Measurements from ENCODE around the gene PRKCB. TPM values are rescaled to one million over a fixed set of nuclear protein-coding genes. Genes with fewer than 3 reads are reported as not detected.

Gene PRKCB
- total and polyA plus RNA-seq, 2 of the 8 experiments (the other 6 are each of a cell fraction or from before 2014, with no cell fraction given): 7.1 to 12.1 TPM

DNA sequence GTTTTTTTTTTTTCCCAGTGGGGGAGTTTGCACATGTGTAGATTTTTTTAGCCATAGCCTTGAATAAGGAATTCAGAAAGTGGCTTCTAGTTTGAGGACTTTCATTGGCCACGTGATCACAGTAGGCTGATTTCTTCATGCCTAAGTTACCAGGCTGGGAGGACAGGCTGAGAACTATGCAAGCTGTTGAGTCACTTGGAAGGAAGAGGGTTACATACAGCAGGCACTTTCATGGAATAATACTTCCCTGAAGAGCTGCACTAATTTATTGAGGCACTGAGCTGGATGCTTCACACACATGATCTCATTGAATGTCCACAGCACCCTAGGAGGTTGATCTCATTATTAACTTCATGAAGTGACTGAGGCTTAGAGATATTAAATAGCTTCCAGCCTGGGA is 22.8 kb downstream of the PRKCB start:
- H3K18ac ChIP-seq (ENCODE audit: extremely low read depth, low read length): no peak overlapping the region
- H2BK120ac ChIP-seq (replicated peaks; ENCODE audit: low read depth, low read length): no peak overlapping the region
- H3K27me3 ChIP-seq (replicated peaks in 1 of 4; ENCODE audit: control insufficient read depth in 3 of 4, extremely low read depth in 1 of 4, insufficient read depth in 3 of 4, low read length in 3 of 4): peaks cover 2 to 16% (median 7%) of the 10 kb centered on the region in 4 experiments; a peak in 5 of 7 replicates
- ChIA-PET CTCF (ENCODE audit: partially characterized antibody) (interaction anchor here (0.5 to 4.8 kb wide), 4 partner anchors 19 to 672 kb away, joined by 3 to 19 read pairs (median 3); no protein-coding TSS in a partner anchor), POLR2A (ENCODE audit: partially characterized antibody) (interaction anchor here (1.0 kb wide), 1 partner anchor 10 kb away, joined by 3 read pairs; no protein-coding TSS in a partner anchor)
- no peak overlapping the region for H4K91ac ChIP-seq (replicated peaks; ENCODE audit: insufficient read length, low read length)
- H3K4me1 ChIP-seq (replicated peaks in 1 of 4; ENCODE audit: control insufficient read depth in 3 of 4, insufficient read depth in 4 of 4, low read length in 3 of 4): peaks cover 0 to 8% (median 3%) of the 10 kb centered on the region in 4 experiments; a peak in 2 of 7 replicates
- H3K23me2 ChIP-seq (ENCODE audit: low read depth, low read length): no peaks in the 10 kb centered on the region; the same call in 1 of the 2 replicates
- no peak overlapping the region for H4K5ac ChIP-seq (ENCODE audit: insufficient read length, low read depth, low read length)
- no peak overlapping the region for H3K14ac ChIP-seq (ENCODE audit: insufficient read length)
- H3K9me3 ChIP-seq (ENCODE audit: insufficient read depth in 2 of 2, low read depth in 1 of 2, low read length in 1 of 2): no peaks in the 10 kb centered on the region
- no peak overlapping the region for H3K27ac ChIP-seq (ENCODE audit: low read depth, low read length)
- no peak overlapping the region for H2BK5ac ChIP-seq (ENCODE audit: low read depth, low read length)
- 79% methylated on average over 1 of the region's 1 CpG; no CpG with 5 or more reads in 1 of the 2 experiments for whole genome bisulfite sequencing, 2 experiments (ENCODE audit: extremely low coverage in 1 of 2, insufficient coverage in 1 of 2, insufficient read length in 1 of 2, insufficient replicate concordance in 2 of 2, low coverage in 1 of 2, low lambda C conversion rate in 2 of 2, missing lambda C conversion rate in 1 of 2)
- H2BK15ac ChIP-seq (ENCODE audit: low read length): no peak overlapping the region
- H2BK12ac ChIP-seq (ENCODE audit: low read depth, low read length): no peak overlapping the region
- H2AFZ ChIP-seq (ENCODE audit: low read length): no peak overlapping the region
- no peak overlapping the region for H3K4me2 ChIP-seq (ENCODE audit: insufficient read depth in 1 of 2, low read depth in 2 of 2, low read length in 2 of 2)
- no peaks in the 10 kb centered on the region; a peak in 2 of 8 replicates for H3K36me3 ChIP-seq (ENCODE audit: control insufficient read depth in 2 of 4, insufficient read depth in 4 of 4, low read length in 3 of 4)
- no peak overlapping the region for H3K4me3 ChIP-seq (ENCODE audit: extremely low read depth in 1 of 4, insufficient read depth in 2 of 4, low read depth in 3 of 4, low read length in 4 of 4)
- no peak overlapping the region for H4K8ac ChIP-seq (ENCODE audit: extremely low read depth, insufficient read depth, low read length)
- H4K20me1 ChIP-seq (replicated peaks in 1 of 2; ENCODE audit: control insufficient read depth in 1 of 2, insufficient read depth in 2 of 2, low read length in 2 of 2): peaks cover 0 to 3% of the 10 kb centered on the region in 2 experiments
- no peaks in the 10 kb centered on the region for H3K79me2 ChIP-seq (ENCODE audit: control insufficient read depth in 1 of 2, insufficient read depth in 2 of 2, low read length in 2 of 2)
- no peak overlapping the region for H2BK20ac ChIP-seq (ENCODE audit: low read length)
- no peak overlapping the region for H3K23ac ChIP-seq (ENCODE audit: insufficient read length)
- H2AK5ac ChIP-seq (ENCODE audit: low read depth, low read length): no peak overlapping the region
- no peak for FAIRE-seq
- no peak overlapping the region for H3K56ac ChIP-seq (replicated peaks; ENCODE audit: insufficient read length, low read depth, low read length)
- no peaks in the 10 kb centered on the region for H3K79me1 ChIP-seq (ENCODE audit: low read depth, low read length)
- no peak overlapping the region for H3K4ac ChIP-seq (replicated peaks; ENCODE audit: insufficient read length, low read depth, low read length)
- no peak for TF ChIP-seq FOSL1 (IDR thresholded peaks at IDR 0.05; ENCODE audit: insufficient read depth, low read depth, low read length)
- no peak for TF ChIP-seq JUN (IDR thresholded peaks at IDR 0.05; ENCODE audit: low read depth, low read length)
- no peak for TF ChIP-seq MAX (IDR thresholded peaks at IDR 0.05)
- no peak for TF ChIP-seq NANOG (IDR thresholded peaks at IDR 0.05; ENCODE audit: insufficient read depth, low read depth, low read length, poor library complexity, severe bottlenecking)
- TF ChIP-seq ATF2 (IDR thresholded peaks at IDR 0.05; ENCODE audit: low read length): no peak
- no peak for TF ChIP-seq RFX5 (IDR thresholded peaks at IDR 0.05; ENCODE audit: borderline replicate concordance, low read depth, low read length)
- no peak for TF ChIP-seq SP1 (IDR thresholded peaks at IDR 0.05; ENCODE audit: low read depth, low read length)
- no peak for TF ChIP-seq TAF1 (IDR thresholded peaks at IDR 0.05; ENCODE audit: low read depth, low read length)
- TF ChIP-seq BRCA1 (IDR thresholded peaks at IDR 0.05; ENCODE audit: low read depth, low read length): no peak
- no peak overlapping the region for H3K9ac ChIP-seq (replicated peaks in 1 of 4; ENCODE audit: extremely low read depth in 1 of 4, low read depth in 3 of 4, low read length in 3 of 4)
- DNase-seq (ENCODE audit: low read depth in 1 of 2, low spot score in 2 of 2): no peak
